Stimulated activated CD4-positive, alpha-beta T cell treated with anti-CD3 and anti-CD28 coated beads, TNF-alpha, amount 100 ng/mL, for 48 hours (primary cell): ENCODE measurements around the gene FRZB.

ENCODE experiments used
- DNase-seq, 3 donors: peaks; one replicate each; pipeline ENCODE4 v3.0.0-alpha.2; 2020; ENCODE audit warnings: low read depth in 3 of 3

Gene FRZB

DNA sequence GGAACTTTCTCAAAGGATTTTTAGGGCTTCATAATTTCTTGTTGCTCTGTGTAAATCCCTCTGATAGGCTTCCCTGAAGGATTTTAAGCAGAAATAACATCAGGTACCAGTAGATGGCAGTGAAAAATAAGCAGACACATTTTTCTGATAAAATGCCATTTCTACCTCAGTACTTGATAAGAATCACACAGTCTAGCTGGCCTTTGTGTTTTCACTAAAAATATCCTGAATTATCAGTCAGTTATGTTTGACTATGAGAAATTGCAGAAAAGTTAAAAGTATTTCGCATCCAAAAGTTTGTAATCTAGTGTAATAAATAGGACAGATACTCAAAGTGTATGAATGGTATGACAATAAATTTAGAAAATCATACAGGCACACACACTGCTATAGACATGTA is 81.7 kb downstream of the FRZB start:
- no peak for DNase-seq

DNA sequence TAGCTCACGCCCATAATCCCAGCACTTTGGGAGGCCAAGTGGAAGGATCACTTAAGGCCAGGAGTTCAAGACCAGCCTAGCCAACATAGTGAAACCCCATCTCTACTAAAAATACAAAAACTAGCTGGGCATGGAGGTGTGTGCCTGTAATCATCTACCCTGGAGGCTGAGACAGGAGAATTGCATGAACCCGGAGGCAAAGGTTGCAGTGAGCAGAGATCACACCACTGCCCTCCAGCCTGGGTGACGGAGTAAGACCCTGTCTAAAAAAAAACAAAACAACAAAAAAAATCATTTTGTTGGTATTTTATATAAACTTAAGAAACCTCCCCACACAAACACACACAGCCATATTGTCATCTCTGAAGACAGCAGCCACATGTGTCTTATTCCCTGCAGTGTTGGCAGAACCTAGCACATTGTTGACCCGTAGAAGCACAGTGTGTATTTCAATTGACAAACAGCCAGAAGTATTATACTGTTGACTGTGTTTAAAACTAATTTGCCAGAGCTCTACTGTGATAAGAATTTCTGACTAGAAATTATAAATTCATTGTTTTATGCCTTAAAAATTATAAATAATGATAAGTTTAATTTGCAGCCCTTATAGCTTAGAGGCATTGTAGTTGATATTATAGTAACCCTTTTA is 82.3 kb downstream of the FRZB start:
- DNase-seq = no peak
